Esophagus squamous epithelium (tissue), 4 donors: Measurements from ENCODE around the gene SHPK.

Experiments
- CTCF ChIP-seq, 6 experiments: fragments of 450-650 bp in 4 of 6; fragments of 200-600 bp in 2 of 6; sonication (generic) in 2 of 6; IDR thresholded peaks; one replicate each; pipeline ENCODE4 v1.5.1; 2016 to 2019; ENCODE audit warnings: antibody characterized with exemption in 6 of 6, mild to moderate bottlenecking in 4 of 6, moderate library complexity in 4 of 6
- POLR2A ChIP-seq, 4 donors: fragments of 450-650 bp; IDR thresholded peaks; one replicate each; pipeline ENCODE4 v1.6.1; 2017; ENCODE audit warnings: antibody characterized with exemption in 4 of 4, mild to moderate bottlenecking in 4 of 4, moderate library complexity in 3 of 4

GRCh38 chr17:3668279-3669084 is 32.4 kb upstream of the SHPK start, which contains the start of the genes EMC6 and TAX1BP3:
- TF ChIP-seq CTCF (IDR thresholded peaks at IDR 0.05), result peak in 1 of 6 experiments; percentile 13
- peak in 3 of 4 donors; percentile 76 to 98 (median 96) for TF ChIP-seq POLR2A (IDR thresholded peaks at IDR 0.05)
